Measurements from ENCODE around the gene KANSL3.

DNA sequence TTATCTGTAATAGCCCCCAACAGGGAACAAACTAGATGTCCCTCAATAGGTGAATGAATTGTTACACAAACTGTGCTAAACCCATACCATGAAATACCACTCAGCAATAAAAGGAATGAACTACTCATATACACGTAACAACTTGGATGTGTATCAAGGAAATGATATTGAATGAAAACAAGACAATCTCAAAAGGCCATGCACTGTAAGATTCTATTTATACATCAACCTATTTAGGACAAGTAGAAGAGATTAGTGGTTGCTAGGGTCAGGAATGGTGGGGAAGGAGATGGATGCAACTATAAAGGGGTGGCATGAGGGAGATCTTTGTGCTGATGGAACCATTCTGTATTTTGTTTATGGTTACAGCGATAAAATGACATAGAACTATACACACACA, 47.1 kb downstream of the KANSL3 start:
- TF ChIP-seq EZH2 (IDR thresholded peaks at IDR 0.05; ENCODE audit: insufficient read depth, poor library complexity, severe bottlenecking) (no peak), EZH2phosphoT487 (IDR thresholded peaks at IDR 0.05; ENCODE audit: insufficient read depth, low read depth) (no peak)
